DND-41 (cell line): ENCODE results near the gene RHCG.

Experiments used
- EZH2 ChIP-seq: IDR thresholded peaks from 3 replicates; pipeline ENCODE4 v1.6.1; 2012; ENCODE audit warnings: borderline replicate concordance, low read depth, mild to moderate bottlenecking, moderate library complexity, low read length, inconsistent platforms; ENCODE audit not compliant: severe bottlenecking
- TF ChIP-seq, protein P1 (sequence below): IDR thresholded peaks from 2 replicates; pipeline ENCODE4 v1.5.1; 2012; ENCODE audit warnings: borderline replicate concordance, low read length, moderate library complexity, mild to moderate bottlenecking; ENCODE audit not compliant: poor library complexity, severe bottlenecking; ENCODE audit errors: extremely low read depth

- TF ChIP-seq, protein P1, sequence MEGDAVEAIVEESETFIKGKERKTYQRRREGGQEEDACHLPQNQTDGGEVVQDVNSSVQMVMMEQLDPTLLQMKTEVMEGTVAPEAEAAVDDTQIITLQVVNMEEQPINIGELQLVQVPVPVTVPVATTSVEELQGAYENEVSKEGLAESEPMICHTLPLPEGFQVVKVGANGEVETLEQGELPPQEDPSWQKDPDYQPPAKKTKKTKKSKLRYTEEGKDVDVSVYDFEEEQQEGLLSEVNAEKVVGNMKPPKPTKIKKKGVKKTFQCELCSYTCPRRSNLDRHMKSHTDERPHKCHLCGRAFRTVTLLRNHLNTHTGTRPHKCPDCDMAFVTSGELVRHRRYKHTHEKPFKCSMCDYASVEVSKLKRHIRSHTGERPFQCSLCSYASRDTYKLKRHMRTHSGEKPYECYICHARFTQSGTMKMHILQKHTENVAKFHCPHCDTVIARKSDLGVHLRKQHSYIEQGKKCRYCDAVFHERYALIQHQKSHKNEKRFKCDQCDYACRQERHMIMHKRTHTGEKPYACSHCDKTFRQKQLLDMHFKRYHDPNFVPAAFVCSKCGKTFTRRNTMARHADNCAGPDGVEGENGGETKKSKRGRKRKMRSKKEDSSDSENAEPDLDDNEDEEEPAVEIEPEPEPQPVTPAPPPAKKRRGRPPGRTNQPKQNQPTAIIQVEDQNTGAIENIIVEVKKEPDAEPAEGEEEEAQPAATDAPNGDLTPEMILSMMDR: no peak
- TF ChIP-seq EZH2: no peak
Measured at GRCh38 chr15:89475661-89476060, 20.7 kb downstream of the RHCG start.
